ENCODE measurements around the gene CAMK1G.

The CAMK1G gene

DNA sequence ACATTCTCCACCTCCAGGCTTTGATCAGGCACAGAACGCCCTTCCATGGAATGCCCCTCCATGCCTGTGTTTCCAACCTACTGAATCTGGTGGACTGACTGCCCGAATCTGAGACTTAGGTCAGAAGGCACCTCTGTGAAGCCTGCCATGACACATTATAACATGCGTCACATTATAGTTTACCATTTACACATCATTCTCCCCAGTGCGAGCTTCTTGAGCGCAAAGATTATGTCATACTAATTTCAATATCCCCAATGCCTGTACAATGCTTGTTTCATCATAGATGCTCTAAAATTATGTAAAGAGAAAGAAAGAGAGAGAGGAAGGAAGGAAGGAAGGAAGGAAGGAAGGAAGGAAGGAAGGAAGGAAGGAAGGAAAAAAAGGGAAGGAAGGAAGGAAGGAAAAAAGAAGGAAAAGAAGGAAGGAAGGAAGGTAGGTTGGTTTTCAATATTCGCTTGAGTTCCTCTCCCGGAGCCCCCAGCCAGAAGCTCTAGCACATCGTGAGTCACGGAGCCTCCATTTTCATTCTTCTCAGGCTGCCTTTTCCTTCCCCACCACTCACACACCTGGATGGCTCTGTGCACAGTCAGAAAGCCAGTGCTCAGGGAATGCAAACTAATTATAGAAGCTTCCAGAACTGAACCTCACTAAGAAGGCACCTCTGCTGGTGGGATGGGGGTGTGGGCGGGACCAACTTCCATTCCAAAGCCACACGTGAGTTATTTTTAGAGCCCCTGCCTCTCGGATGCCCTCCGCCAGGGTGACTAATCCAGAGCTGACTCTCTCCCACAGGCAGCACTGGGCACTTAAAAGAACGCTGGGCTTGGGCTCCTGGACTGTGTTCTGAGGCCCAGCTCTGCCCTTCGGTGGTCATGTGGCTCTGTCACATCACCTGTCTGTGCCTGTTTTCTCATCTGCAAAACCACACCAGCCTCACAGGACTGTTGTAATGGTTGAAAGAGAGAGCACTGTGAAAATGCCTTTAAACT, 41.3 kb downstream of the CAMK1G start:
- Histone ChIP-seq H3K4me1 (ENCODE audit: control insufficient read depth, low read depth, low read length) (peaks cover 2% of the 10 kb centered on the region), H3K4me3 (ENCODE audit: low read length) (no peak overlapping the region), H3K9me3 (ENCODE audit: control insufficient read depth, low read depth, low read length) (no peaks in the 10 kb centered on the region), H3K9ac (ENCODE audit: low read length) (no peak overlapping the region), H3K36me3 (ENCODE audit: control insufficient read depth, low read depth, low read length) (no peaks in the 10 kb centered on the region), H3K27ac (ENCODE audit: low read length) (no peak overlapping the region), H3K27me3 (ENCODE audit: control insufficient read depth, insufficient read depth, low read length) (no peaks in the 10 kb centered on the region)

DNA sequence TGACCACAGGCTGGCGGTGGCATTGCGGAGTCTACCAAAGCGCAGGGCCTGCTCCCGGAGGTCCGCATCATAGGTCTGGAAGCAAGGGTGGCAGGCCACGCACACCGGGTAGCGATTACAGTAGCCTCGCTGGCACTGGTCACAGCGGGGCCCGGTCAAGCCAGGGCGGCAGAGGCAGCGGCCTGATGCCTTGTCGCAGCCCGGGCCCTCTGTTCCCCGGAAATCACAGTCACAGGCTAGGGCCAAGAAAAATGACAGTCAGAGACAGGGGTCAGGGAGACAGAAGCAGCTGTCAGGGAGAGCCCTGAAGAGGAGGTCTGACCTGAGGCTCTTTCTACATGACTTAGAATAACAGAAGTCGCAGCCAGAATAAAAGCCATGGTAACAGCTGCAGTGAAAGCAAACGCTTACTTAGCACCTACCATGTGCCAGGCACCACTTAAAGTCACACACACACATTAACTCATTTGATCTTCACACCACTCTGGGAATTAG, 42.3 kb downstream of the CAMK1G start:
- Histone ChIP-seq H3K9me3 (ENCODE audit: control insufficient read depth, low read depth, low read length) (no peaks in the 10 kb centered on the region), H3K4me3 (ENCODE audit: low read length) (no peak overlapping the region), H3K9ac (ENCODE audit: low read length) (no peak overlapping the region), H3K27me3 (ENCODE audit: control insufficient read depth, insufficient read depth, low read length) (no peaks in the 10 kb centered on the region), H3K27ac (ENCODE audit: low read length) (no peak overlapping the region), H3K36me3 (ENCODE audit: control insufficient read depth, low read depth, low read length) (no peaks in the 10 kb centered on the region), H3K4me1 (ENCODE audit: control insufficient read depth, low read depth, low read length) (peaks cover 12% of the 10 kb centered on the region)

DNA sequence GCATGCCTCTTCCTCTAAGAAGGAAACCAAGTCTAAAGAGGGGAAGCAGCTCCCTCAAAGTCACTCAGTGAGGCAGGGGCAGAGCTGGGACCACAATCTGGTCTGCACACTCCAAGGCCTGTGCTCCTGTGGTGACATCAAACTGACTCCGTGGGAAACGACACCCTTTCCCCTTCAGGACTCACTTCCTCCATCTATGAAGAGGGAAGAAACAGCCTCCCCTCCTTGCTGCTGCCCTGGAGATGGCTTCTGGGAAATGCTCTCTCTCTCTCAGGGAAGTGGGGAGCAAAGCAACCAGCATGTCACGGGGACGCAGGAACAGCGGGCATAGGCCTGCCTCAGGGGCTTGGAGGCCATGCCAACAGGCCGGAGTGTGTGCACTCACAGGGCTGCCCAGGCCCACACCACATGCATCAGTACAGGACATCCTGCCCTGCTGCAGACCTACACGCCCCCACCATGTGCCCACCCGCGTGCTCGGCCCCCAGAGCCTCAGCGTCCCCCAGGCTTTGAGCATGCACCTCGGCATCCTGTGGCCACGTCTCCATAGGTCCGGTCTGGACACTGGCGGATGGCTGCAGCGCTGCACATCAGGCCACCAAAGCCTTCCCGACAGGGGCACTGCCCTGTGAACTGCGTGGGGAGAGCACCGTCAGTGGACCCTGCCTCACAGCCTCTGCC, 43.0 kb downstream of the CAMK1G start:
- peaks cover 13% of the 10 kb centered on the region for H3K4me1 ChIP-seq (ENCODE audit: control insufficient read depth, low read depth, low read length)

DNA sequence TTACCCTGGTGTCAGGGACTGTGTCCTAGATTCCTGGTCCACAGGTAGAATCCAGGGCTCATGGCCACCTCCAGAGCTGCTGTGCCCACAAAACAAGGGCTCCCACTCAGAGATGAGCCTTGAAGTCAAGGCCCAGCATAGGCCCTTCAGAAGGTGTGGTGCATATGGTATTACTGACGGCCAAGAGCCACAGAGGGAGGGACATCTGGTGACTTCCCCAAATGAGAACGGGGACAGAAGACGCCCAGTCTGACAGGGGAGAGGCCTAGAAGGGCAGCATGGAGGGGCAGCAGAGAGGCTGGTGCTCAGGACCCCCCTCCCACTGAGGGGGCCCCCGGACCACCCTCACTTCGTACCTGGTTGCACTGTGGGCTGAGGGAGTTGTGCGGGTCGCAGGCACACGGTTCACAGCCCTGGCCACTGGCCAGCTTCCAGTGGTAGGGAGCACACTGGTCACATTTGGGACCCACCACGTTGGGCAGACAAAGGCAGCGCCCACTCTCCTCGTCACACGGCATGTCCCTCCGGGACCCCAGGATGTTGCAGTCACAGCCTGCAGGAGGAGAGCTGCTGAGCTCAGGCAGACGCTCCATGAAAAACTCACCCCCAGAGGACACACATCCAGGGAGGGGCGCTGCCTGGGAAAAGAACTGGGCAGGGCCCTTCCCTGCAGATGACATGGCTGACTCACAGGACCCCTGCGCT, 43.7 kb downstream of the CAMK1G start:
- H3K4me3 ChIP-seq (ENCODE audit: low read length): no peak overlapping the region
- H3K27me3 ChIP-seq (ENCODE audit: control insufficient read depth, insufficient read depth, low read length): no peaks in the 10 kb centered on the region
- H3K9ac ChIP-seq (ENCODE audit: low read length): no peak overlapping the region
- H3K9me3 ChIP-seq (ENCODE audit: control insufficient read depth, low read depth, low read length): no peaks in the 10 kb centered on the region
- H3K36me3 ChIP-seq (ENCODE audit: control insufficient read depth, low read depth, low read length): no peaks in the 10 kb centered on the region
- H3K27ac ChIP-seq (ENCODE audit: low read length): no peak overlapping the region
- H3K4me1 ChIP-seq (ENCODE audit: control insufficient read depth, low read depth, low read length): peaks cover 13% of the 10 kb centered on the region

More for the DNA sequence above, 43.0 kb downstream of the CAMK1G start:
- Histone ChIP-seq H3K9me3 (ENCODE audit: control insufficient read depth, low read depth, low read length) (no peaks in the 10 kb centered on the region), H3K27ac (ENCODE audit: low read length) (no peak overlapping the region), H3K4me3 (ENCODE audit: low read length) (no peak overlapping the region), H3K9ac (ENCODE audit: low read length) (no peak overlapping the region), H3K27me3 (ENCODE audit: control insufficient read depth, insufficient read depth, low read length) (no peaks in the 10 kb centered on the region), H3K36me3 (ENCODE audit: control insufficient read depth, low read depth, low read length) (no peaks in the 10 kb centered on the region)

DNA sequence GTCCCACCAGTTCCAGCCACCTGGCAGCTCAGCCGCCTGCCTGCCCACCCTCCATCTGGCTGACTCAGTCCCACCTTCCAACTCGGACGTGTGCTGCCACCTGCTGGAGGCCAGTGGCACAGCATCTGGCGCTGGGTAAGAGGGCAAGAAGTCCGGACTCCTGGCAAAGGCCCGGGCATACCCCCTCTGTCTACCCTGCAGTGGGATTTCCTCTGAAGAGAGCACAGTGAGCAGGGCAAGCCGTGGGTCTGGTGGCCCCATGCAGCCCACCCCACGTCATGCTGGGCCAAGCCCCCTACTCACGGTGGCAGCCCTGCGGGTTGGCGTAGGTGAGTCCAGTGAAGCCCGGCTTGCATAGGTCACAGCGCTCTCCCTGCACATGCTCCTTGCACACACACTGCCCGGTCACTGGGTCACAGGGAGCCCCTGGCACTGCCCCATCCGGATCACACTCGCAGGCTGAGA, 44.2 kb downstream of the CAMK1G start:
- Histone ChIP-seq H3K36me3 (ENCODE audit: control insufficient read depth, low read depth, low read length) (no peaks in the 10 kb centered on the region), H3K27me3 (ENCODE audit: control insufficient read depth, insufficient read depth, low read length) (no peaks in the 10 kb centered on the region), H3K9ac (ENCODE audit: low read length) (no peak overlapping the region), H3K4me1 (ENCODE audit: control insufficient read depth, low read depth, low read length) (peaks cover 13% of the 10 kb centered on the region), H3K9me3 (ENCODE audit: control insufficient read depth, low read depth, low read length) (no peaks in the 10 kb centered on the region), H3K4me3 (ENCODE audit: low read length) (no peak overlapping the region), H3K27ac (ENCODE audit: low read length) (no peak overlapping the region)

DNA sequence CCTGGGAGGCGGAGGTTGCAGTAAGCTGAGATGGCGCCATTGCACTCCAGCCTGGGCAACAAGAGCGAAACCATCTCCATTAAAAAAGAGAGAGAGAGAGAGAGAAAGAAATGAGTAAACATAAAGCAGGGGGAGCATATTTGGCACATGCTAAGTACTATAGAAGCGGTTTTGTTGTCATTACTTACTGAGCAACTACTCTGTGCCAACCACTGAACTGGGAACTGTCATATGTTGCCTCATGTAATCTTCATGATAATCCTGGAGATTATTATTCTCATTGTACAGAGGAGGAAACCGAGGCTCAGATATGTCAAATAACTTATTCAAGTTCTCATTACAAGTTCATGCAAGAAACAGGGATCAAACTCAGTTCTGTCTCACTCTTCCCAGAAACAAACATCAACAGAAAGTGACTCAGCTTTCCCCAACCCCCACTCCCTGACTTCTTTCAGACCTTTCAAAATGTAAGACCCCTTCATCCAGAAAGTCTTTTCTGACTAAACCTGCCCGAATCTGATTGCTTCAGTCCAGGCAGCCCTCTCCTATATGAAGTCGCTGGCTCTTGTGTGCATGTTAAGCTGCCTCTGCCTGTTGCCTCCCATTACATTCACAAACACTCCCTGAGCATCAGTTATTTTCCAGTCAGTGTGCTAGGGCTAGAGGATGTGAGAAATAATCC, 45.2 kb downstream of the CAMK1G start:
- no peaks in the 10 kb centered on the region for H3K9me3 ChIP-seq (ENCODE audit: control insufficient read depth, low read depth, low read length)
- no peak overlapping the region for H3K27ac ChIP-seq (ENCODE audit: low read length)
- H3K4me1 ChIP-seq (ENCODE audit: control insufficient read depth, low read depth, low read length): peaks cover 13% of the 10 kb centered on the region
- H3K36me3 ChIP-seq (ENCODE audit: control insufficient read depth, low read depth, low read length): no peaks in the 10 kb centered on the region
- H3K4me3 ChIP-seq (ENCODE audit: low read length): no peak overlapping the region
- H3K27me3 ChIP-seq (ENCODE audit: control insufficient read depth, insufficient read depth, low read length): no peaks in the 10 kb centered on the region
- no peak overlapping the region for H3K9ac ChIP-seq (ENCODE audit: low read length)

DNA sequence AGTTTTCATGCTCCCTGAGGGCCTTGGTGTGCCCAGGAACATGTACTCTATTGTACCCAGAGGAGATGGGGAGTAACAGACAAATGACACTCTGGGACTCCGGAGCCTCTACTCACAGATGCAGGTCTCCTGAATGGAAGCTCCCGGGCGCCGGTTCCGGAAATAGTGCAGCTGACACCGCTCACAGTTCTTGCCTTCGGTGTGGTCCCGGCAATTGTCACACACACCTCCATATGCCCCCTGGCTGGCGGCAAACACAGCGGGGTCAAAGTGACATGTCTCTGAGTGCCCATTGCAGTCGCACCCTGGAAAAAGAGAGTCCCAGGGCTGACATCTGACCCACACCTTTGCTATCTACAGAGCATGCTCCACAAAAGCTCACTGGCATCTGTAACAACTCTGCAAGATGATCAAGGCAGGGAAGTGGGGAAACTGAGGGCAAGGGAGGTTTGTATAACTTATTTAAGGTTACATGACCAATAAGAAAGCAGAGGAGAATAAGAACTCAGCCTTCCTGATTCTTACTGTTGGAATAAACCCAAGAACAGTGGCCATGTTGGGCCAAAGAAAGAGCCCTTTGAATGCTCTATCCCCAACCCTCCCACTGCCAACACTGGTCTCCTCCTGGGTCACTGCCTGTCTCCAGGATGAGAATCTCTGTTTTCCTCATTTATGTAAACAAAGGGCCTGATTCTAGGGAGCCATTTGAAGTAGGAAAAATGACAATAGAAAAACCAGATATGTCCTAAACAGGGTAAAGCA, 46.3 kb downstream of the CAMK1G start:
- Histone ChIP-seq H3K27me3 (ENCODE audit: control insufficient read depth, insufficient read depth, low read length) (no peaks in the 10 kb centered on the region), H3K9ac (ENCODE audit: low read length) (no peak overlapping the region), H3K4me1 (ENCODE audit: control insufficient read depth, low read depth, low read length) (peaks cover 13% of the 10 kb centered on the region), H3K9me3 (ENCODE audit: control insufficient read depth, low read depth, low read length) (no peaks in the 10 kb centered on the region), H3K27ac (ENCODE audit: low read length) (no peak overlapping the region), H3K4me3 (ENCODE audit: low read length) (no peak overlapping the region), H3K36me3 (ENCODE audit: control insufficient read depth, low read depth, low read length) (no peaks in the 10 kb centered on the region)

DNA sequence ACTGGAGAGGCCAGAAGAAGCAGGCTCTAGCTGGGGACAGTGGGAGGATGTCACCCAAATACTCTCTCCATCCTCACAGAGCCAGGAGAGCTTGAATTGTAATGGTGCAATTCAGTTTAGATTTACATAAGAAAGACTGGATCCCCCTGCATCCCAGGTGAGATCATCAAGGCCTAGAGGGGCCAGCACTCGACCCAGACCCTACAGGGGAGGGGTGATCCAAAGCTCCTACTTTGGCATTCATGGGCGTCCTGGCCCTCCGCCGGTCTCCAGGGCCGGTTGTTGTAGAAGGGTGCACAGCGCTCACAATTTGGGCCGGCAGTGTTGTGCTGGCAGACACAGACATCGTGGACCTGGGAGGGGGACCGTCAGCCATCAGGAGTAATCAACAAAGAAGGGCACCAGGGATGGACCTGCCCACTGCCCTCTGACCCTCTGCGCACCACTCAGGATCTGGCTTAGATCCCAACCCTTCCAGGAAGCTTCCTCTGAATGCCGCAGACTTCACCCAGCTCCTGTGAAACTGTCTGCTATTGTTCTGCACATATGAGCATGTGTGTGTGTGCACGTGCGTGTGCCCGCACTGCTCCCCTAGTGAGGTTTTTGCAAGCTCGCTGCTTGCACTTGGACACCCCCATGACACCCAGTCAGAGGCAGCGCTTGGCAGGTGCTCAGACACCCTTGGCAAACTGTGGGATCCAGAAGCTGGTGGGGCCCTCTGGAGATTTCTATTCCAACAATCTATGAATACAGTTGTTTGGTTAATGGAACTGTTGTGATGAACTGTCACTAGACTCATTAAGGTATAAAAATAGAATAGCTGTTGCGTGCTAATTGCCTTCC, 47.1 kb downstream of the CAMK1G start:
- H3K4me1 ChIP-seq (ENCODE audit: control insufficient read depth, low read depth, low read length): peaks cover 13% of the 10 kb centered on the region
- no peak overlapping the region for H3K9ac ChIP-seq (ENCODE audit: low read length)
- H3K4me3 ChIP-seq (ENCODE audit: low read length): no peak overlapping the region
- H3K36me3 ChIP-seq (ENCODE audit: control insufficient read depth, low read depth, low read length): no peaks in the 10 kb centered on the region
- no peaks in the 10 kb centered on the region for H3K9me3 ChIP-seq (ENCODE audit: control insufficient read depth, low read depth, low read length)
- no peak overlapping the region for H3K27ac ChIP-seq (ENCODE audit: low read length)
- no peaks in the 10 kb centered on the region for H3K27me3 ChIP-seq (ENCODE audit: control insufficient read depth, insufficient read depth, low read length)

DNA sequence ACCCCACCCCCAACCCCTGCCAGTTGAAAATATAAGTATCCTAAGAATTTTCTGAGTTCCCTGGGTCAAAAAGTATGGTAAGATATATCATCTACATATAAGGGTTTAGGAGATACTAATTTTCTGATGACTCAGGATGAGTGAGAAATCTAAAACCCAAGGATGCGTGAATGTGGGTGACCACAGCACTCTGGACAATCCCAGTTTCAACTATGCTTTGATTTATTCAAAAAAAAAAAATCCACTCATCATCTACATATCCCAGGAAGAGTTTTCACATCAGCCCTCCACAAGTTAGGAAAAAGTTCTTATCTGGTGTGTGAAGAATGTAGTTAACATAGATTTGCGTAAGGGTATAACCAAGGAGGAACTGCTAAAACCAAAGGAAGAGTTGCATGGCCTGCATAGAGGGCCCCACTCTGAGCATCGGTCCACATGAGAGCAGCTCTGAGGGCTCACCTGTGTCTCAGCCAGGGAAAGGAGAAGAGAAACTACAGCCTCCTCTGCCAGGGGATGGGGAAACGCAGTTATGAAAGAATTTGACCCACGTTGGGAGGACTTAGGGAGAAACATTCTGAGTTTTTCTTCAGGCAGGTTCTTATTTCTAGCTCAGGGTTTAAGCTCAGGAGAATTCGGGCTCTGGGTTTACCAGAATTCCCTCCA, 50.0 kb downstream of the CAMK1G start:
- H3K9ac ChIP-seq (ENCODE audit: low read length): no peak overlapping the region
- no peaks in the 10 kb centered on the region for H3K36me3 ChIP-seq (ENCODE audit: control insufficient read depth, low read depth, low read length)
- no peak overlapping the region for H3K4me3 ChIP-seq (ENCODE audit: low read length)
- H3K4me1 ChIP-seq (ENCODE audit: control insufficient read depth, low read depth, low read length): peaks cover 13% of the 10 kb centered on the region
- no peak overlapping the region for H3K27ac ChIP-seq (ENCODE audit: low read length)
- H3K27me3 ChIP-seq (ENCODE audit: control insufficient read depth, insufficient read depth, low read length): no peaks in the 10 kb centered on the region
- H3K9me3 ChIP-seq (ENCODE audit: control insufficient read depth, low read depth, low read length): no peaks in the 10 kb centered on the region
